Spleen (tissue), 11 donors: Measurements from ENCODE around the gene BCKDK. TPM values are rescaled to one million over a fixed set of nuclear protein-coding genes. Genes with fewer than 3 reads are reported as not detected.

Experiments used
- DNase-seq: peaks from one replicate; pipeline ENCODE4 v3.0.0-alpha.2; 2020
- H3K27ac ChIP-seq, 8 donors: fragments of 200-600 bp; sonication (generic) in 7 of 8; 1 replicate in 4 of 8; 2 replicates in 4 of 8; pipeline versions ENCODE4 v1.5.0 to v1.8.0; 2016 to 2021; ENCODE audit warnings: inconsistent platforms in 4 of 8, mild to moderate bottlenecking in 4 of 8, moderate library complexity in 1 of 8
- H3K27me3 ChIP-seq, 7 donors: fragments of 200-600 bp; sonication (generic) in 6 of 7; replicated peaks in 1 of 7; 1 replicate in 4 of 7; 2 replicates in 3 of 7; pipeline versions ENCODE4 v1.5.0 to v1.8.0; 2016 to 2021; ENCODE audit warnings: inconsistent platforms in 3 of 7, mild to moderate bottlenecking in 1 of 7
- H3K36me3 ChIP-seq, 6 donors: fragments of 200-600 bp; sonication (generic) in 5 of 6; 1 replicate in 4 of 6; 2 replicates in 2 of 6; pipeline versions ENCODE4 v1.5.0 to v1.8.0; 2016 to 2021; ENCODE audit warnings: inconsistent platforms in 2 of 6
- H3K4me1 ChIP-seq, 6 donors: fragments of 200-600 bp; sonication (generic) in 5 of 6; 1 replicate in 3 of 6; 2 replicates in 3 of 6; pipeline versions ENCODE4 v1.5.0 to v1.8.0; 2016 to 2021; ENCODE audit warnings: inconsistent platforms in 3 of 6
- H3K4me3 ChIP-seq, 8 donors: fragments of 200-600 bp; sonication (generic) in 7 of 8; 1 replicate in 4 of 8; 2 replicates in 4 of 8; pipeline versions ENCODE4 v1.5.0 to v1.8.0; 2016 to 2021; ENCODE audit warnings: inconsistent platforms in 4 of 8, mild to moderate bottlenecking in 4 of 8, moderate library complexity in 2 of 8
- H3K9me3 ChIP-seq, 8 donors: fragments of 200-600 bp; sonication (generic) in 7 of 8; 1 replicate in 4 of 8; 2 replicates in 4 of 8; pipeline versions ENCODE4 v1.5.0 to v1.8.0; 2016 to 2021; ENCODE audit warnings: inconsistent platforms in 4 of 8
- POLR2A ChIP-seq, 3 donors: fragments of 450-650 bp; IDR thresholded peaks; one replicate each; pipeline ENCODE4 v1.5.1; 2017; ENCODE audit warnings: antibody characterized with exemption in 3 of 3, mild to moderate bottlenecking in 1 of 3
- POLR2AphosphoS5 ChIP-seq, 3 donors: sonication (generic); formaldehyde crosslinking; IDR thresholded peaks; one replicate each; pipeline ENCODE4 v1.5.1; 2017; ENCODE audit warnings: antibody characterized with exemption in 3 of 3
- WGBS, 5 donors: extraction: QIAGEN DNeasy Blood & Tissue Kit in 3 of 5; methylation state at CpG; one replicate each; pipeline versions ENCODE4 v1.1.5 to v1.1.7; 2013 to 2018; 5-methylcytosine and 5-hydroxymethylcytosine counted together
- intact Hi-C: fragments of 100-400 bp; cut with DNase I; formaldehyde crosslinking; loops from one replicate; pipeline ENCODE4 v1.15.0; 2023; ENCODE audit warnings: low total_unique reads
- polyA plus RNA-seq, 3 donors: library from polyadenylated mRNA; stranded (reverse); fragments of 200-250 nt; gene quantifications; one replicate each; pipeline ENCODE4 v1.2.1, GENCODE V29; 2013
- total RNA-seq, 7 donors: library from RNA; depleted of rRNA in 3 of 7; stranded (reverse); fragments of >200 nt in 3 of 7; fragmentation: NEBNext Ultra II Directional in 4 of 7; extraction: Animal tissue kit (Norgen Biotek cat#: 25700) in 4 of 7; gene quantifications; one replicate each; pipeline versions ENCODE4 v1.1.0 to v1.2.1, GENCODE V29; 2016 to 2021
- TF ChIP-seq, protein P1 (sequence below), 11 experiments: fragments of 200-600 bp in 7 of 11; fragments of 450-650 bp in 4 of 11; sonication (generic) in 4 of 11; IDR thresholded peaks in 8 of 11; conservative IDR thresholded peaks in 3 of 11; 1 replicate in 7 of 11; 2 replicates in 4 of 11; pipeline versions ENCODE4 v1.4.0 to v1.8.0; 2016 to 2021; ENCODE audit warnings: antibody characterized with exemption in 11 of 11, inconsistent platforms in 4 of 11, mild to moderate bottlenecking in 1 of 11
- donor health status: healthy with polysubstance abuse.
- donor health status: DM: no; HTN: no; CAD: no; lungs with moderate emphysema.
- donor health status: DM: no; HTN: no; CAD: no.
- donor health status: Bipolar disorder and iron deficiency.
- donor health status: healthy.
- donor health status: DM: no; HTN: no; CAD: no.
- donor health status: DM: yes; HTN: yes; CAD: no.

The BCKDK gene
- total and polyA plus RNA-seq, 10 donors: 15.0 to 55.7 (median 39.0) TPM

DNA sequence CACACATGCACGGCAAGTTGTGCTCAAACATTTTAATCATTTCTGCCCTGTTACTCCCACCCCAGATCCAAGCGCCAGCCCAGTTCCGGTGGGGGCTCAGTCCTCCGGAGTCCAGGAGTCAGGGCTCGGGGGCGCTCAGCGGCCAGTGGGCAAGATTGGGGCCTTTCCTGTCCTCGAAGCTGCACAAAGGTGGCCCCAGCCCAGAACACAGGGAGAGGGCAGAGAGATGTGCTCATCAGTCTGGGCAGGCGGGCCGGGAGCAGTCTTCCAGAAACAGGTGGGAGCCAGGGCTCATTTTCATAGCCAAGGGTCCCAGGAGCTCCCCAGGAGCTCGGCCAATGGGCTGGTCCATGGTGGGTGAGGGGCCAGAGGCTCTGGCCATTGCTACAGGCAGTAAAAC is 23.2 kb downstream of the BCKDK start:
- WGBS, 5 donors: 89 to 97% (median 96%) methylated on average over 8 to 11 of the region's 11 CpGs
- no peaks in the 10 kb centered on the region for H3K9me3 ChIP-seq
- H3K4me3 ChIP-seq: no peak overlapping the region
- intact Hi-C loops: no loop called here
- peaks cover 0 to 71% (median 53%) of the 10 kb centered on the region in 6 donors for H3K36me3 ChIP-seq
- H3K27ac ChIP-seq: peak overlapping the region in 2 of 8 donors; percentile 92 to 99
- DNase-seq: no peak
- TF ChIP-seq POLR2A (IDR thresholded peaks at IDR 0.05): no peak
- TF ChIP-seq, protein P1, sequence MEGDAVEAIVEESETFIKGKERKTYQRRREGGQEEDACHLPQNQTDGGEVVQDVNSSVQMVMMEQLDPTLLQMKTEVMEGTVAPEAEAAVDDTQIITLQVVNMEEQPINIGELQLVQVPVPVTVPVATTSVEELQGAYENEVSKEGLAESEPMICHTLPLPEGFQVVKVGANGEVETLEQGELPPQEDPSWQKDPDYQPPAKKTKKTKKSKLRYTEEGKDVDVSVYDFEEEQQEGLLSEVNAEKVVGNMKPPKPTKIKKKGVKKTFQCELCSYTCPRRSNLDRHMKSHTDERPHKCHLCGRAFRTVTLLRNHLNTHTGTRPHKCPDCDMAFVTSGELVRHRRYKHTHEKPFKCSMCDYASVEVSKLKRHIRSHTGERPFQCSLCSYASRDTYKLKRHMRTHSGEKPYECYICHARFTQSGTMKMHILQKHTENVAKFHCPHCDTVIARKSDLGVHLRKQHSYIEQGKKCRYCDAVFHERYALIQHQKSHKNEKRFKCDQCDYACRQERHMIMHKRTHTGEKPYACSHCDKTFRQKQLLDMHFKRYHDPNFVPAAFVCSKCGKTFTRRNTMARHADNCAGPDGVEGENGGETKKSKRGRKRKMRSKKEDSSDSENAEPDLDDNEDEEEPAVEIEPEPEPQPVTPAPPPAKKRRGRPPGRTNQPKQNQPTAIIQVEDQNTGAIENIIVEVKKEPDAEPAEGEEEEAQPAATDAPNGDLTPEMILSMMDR (IDR thresholded peaks at IDR 0.05 in 8 of 11, conservative IDR thresholded peaks at IDR 0.05 in 3 of 11): no peak
- TF ChIP-seq POLR2AphosphoS5 (IDR thresholded peaks at IDR 0.05): no peak
- peaks cover 0 to 70% (median 30%) of the 10 kb centered on the region in 6 donors for H3K4me1 ChIP-seq
- H3K27me3 ChIP-seq: no peaks in the 10 kb centered on the region

- intact Hi-C loops: no loop called here
- WGBS, 5 donors: 78 to 90% (median 85%) methylated on average over 1 to 5 of the region's 5 CpGs
- TF ChIP-seq POLR2AphosphoS5 (IDR thresholded peaks at IDR 0.05): peak in 1 of 3 donors; percentile 3
- TF ChIP-seq POLR2A (IDR thresholded peaks at IDR 0.05): no peak
- Histone ChIP-seq H3K27me3 (no peaks in the 10 kb centered on the region), H3K4me1 (peaks cover 0 to 65% (median 30%) of the 10 kb centered on the region in 6 donors), H3K9me3 (no peaks in the 10 kb centered on the region), H3K4me3 (no peak overlapping the region), H3K27ac (peak overlapping the region in 1 of 8 donors; percentile 99), H3K36me3 (peaks cover 0 to 67% (median 52%) of the 10 kb centered on the region in 6 donors)
- DNase-seq: no peak
These were observed 23.7 kb downstream of the BCKDK start for GRCh38 chr16:31131841-31132271.

DNA sequence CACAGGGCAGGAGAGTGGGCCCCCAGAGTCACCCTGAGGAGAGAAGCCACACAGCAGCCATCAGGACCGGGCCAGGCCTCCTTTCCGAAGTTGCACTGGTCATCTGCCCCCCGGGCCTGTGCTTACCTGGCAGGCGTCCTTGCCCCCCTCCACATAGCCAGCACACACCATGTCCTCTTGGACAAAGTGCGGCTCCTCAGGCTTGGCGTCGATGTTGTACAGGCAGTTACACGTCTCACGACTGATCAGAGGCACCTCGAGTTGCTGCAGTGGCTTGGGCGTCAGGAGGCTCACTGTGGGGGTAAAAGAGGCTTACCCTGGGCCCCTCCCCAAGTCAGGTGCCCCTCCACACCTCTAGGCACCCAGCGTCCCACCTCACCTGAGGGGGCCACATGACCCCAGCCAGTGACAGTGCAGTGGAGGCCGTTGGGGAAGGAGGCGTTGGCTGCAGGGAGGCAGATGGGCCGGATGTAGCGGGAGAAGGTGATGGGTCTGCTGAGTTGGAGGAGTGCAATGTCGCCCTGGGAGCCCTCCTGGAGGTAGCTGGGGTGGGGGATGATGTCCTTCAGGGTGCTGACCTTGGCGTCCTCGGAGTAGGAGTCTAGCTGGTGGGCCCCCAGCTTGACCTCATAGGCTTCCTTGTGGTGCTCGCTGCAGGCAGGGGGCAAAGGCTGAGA is 24.3 kb downstream of the BCKDK start:
- DNase-seq: no peak
- intact Hi-C loops: no loop called here
- peak in 2 of 3 donors; percentile 9 to 40 for TF ChIP-seq POLR2AphosphoS5 (IDR thresholded peaks at IDR 0.05)
- TF ChIP-seq, protein P1 (IDR thresholded peaks at IDR 0.05 in 8 of 11, conservative IDR thresholded peaks at IDR 0.05 in 3 of 11): no peak
- Histone ChIP-seq H3K27ac (peak overlapping the region in 1 of 8 donors; percentile 99), H3K4me3 (no peak overlapping the region), H3K27me3 (no peaks in the 10 kb centered on the region), H3K4me1 (peaks cover 0 to 60% (median 27%) of the 10 kb centered on the region in 6 donors), H3K36me3 (peaks cover 0 to 61% (median 46%) of the 10 kb centered on the region in 6 donors), H3K9me3 (no peaks in the 10 kb centered on the region)
- 91 to 92% (median 92%) methylated on average over 14 to 20 of the region's 20 CpGs for WGBS, 5 donors

- no peaks in the 10 kb centered on the region for H3K27me3 ChIP-seq
- no peaks in the 10 kb centered on the region for H3K9me3 ChIP-seq
- peaks cover 0 to 55% (median 42%) of the 10 kb centered on the region in 6 donors for H3K36me3 ChIP-seq
- peaks cover 0 to 53% (median 22%) of the 10 kb centered on the region in 6 donors for H3K4me1 ChIP-seq
- intact Hi-C loops: no loop called here
- WGBS, 5 donors: 85 to 93% (median 91%) methylated on average over 4 to 6 of the region's 6 CpGs
- TF ChIP-seq POLR2AphosphoS5 (IDR thresholded peaks at IDR 0.05): peak in 1 of 3 donors; percentile 32
- no peak for TF ChIP-seq POLR2A (IDR thresholded peaks at IDR 0.05)
- H3K27ac ChIP-seq: no peak overlapping the region
- DNase-seq: no peak
- no peak overlapping the region for H3K4me3 ChIP-seq
These were observed 24.9 kb downstream of the BCKDK start for GRCh38 chr16:31133046-31133501.

DNA sequence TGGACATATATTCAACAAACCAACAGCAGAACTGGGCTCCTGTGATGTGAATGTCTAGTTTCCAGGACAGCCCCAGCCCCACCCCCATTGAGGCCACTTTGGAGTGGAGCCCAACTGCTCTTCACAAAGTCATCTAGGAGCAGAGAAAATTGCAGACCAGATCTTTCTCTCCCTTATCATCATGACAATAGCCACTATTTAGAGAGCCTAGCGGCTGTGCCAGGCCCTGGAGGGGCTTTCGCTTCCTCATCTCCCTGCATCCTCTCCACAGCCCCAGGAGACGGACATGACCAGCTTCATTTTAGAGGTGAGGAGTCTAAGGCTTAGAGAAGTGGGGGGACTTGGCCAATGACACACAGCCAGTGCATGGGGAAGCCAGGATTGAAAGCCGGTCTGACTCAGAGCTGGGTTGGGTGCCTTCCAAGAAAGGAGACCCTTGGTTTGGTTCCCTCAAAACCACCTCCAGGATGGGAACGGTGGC is 25.9 kb downstream of the BCKDK start:
- 46 to 69% (median 50%) methylated on average over 5 of the region's 5 CpGs for WGBS, 5 donors
- intact Hi-C loops: no loop called here
- Histone ChIP-seq H3K27ac (peak overlapping the region in 2 of 8 donors; percentile 21 to 36), H3K4me1 (peaks cover 0 to 54% (median 20%) of the 10 kb centered on the region in 6 donors), H3K27me3 (no peaks in the 10 kb centered on the region), H3K36me3 (peaks cover 0 to 44% (median 35%) of the 10 kb centered on the region in 6 donors), H3K4me3 (no peak overlapping the region), H3K9me3 (no peaks in the 10 kb centered on the region)
- no peak for TF ChIP-seq POLR2A (IDR thresholded peaks at IDR 0.05)
- TF ChIP-seq, protein P1 (IDR thresholded peaks at IDR 0.05 in 8 of 11, conservative IDR thresholded peaks at IDR 0.05 in 3 of 11): no peak
- no peak for TF ChIP-seq POLR2AphosphoS5 (IDR thresholded peaks at IDR 0.05)
- no peak for DNase-seq
